Hematopoietic multipotent progenitor cell (in vitro differentiated cells): Measurements from ENCODE around the gene SLC9A9. TPM values are rescaled to one million over a fixed set of nuclear protein-coding genes. Genes with fewer than 3 reads are reported as not detected.
"Not testable (repeated sequence)": the region's sequence is repeated elsewhere in the genome, so short reads cannot be mapped to it uniquely, and the experiment has no call there.

Source experiments
- DNase-seq, 3 donors: peaks; one replicate each; pipeline ENCODE4 v3.0.0-alpha.2; 2011 to 2015; ENCODE audit warnings: low read depth in 2 of 3, low spot score in 2 of 3
- total RNA-seq: library from RNA; depleted of rRNA; stranded (reverse); fragments of >200 nt; gene quantifications from one replicate; pipeline ENCODE4 v1.2.3, GENCODE V29; 2012

The SLC9A9 gene
- total RNA-seq, 1 donor, result 9.7 TPM

- DNase-seq, result no peak
Observed at GRCh38 chr3:143699424-143699823, 148.8 kb downstream of the SLC9A9 start.

DNA sequence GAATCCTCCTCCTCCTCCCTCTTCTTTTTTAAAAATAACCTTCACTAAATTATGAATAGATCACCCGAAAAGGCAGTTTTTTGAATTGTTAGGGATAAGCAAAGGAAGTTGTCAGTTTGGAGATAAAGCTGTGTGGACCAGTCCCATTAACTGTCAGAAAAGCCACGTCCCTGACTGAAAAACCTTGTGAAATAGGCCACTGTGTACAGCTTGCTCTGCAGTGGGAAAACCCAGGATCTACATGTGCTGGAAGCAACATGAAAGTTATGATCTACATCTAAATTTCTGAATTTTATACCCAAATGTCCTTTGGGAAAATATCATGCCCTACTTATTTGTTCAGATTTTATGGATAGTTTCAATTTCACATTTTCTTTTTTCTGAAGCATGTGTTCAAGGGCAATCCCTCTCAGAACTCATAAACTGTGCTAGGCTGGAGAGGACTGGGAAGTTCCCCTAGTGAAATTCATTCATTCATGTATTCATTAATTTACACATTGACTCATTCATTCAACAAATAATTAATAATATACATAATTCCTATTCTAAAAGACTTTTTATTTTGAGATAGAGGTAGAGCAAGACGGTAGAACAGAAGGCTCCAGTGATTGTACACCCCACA, 149.5 kb downstream of the SLC9A9 start:
- DNase-seq, result no peak

DNA sequence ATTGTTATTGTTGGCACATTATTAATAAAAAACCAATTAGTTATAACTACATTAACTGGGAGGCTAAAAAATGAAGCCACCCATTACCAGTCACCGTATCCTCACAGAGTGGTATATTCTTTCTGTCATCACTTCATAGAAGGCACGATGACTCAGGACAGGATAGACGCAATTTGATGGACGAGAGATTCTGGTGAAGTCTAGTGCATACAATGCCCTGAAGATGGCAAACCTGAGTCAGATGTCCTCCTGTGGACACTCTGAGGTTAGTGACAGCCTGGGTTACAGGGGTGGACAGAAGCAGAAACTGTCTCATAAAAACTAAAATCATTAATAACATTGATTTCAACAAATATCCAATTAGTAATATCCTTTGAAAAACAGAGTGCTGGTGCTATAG, 150.3 kb downstream of the SLC9A9 start:
- DNase-seq, result no peak

DNA sequence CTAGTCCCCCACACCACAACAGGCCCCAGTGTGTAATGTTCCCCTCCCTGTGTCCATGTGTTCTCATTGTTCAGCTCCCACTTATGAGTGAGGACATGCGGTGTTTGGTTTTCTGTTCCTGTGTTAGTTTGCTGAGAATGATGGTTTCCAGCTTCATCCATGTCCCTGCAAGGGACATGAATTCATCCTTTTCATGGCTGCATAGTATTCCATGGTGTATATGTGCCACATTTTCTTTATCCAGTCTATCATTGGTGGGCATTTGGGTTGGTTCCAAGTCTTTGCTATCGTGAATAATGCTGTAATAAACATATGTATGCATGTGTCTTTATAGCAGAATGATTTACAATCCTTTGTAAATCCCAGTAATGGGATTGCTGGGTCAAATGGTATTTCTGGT, 152.9 kb downstream of the SLC9A9 start:
- not testable (repeated sequence) for DNase-seq

- no peak for DNase-seq
Observed at GRCh38 chr3:143693506-143693905, 154.8 kb downstream of the SLC9A9 start.

- DNase-seq, result no peak
Observed at GRCh38 chr3:143686638-143687197, 161.6 kb downstream of the SLC9A9 start.

GRCh38 chr3:143685491-143685890, 162.8 kb downstream of the SLC9A9 start:
- no peak for DNase-seq

DNA sequence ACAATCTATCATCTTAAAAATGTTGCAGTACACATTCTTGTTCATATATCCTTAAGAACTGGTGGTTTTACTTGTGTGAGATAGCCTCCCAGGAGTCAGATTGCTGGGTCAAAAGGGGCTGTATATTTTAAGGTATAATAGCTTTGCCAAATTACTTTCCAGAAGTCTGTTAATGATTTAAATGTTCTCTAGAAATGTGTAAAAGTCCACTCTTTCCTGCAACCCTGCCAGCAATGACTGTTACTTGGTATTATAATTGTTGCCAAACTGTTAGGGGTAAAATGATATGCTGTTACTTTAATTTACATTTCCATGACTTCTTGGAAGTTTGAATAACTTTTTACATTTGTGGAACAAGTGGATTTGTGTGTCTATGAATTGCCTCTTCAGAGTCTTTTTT, 170.8 kb downstream of the SLC9A9 start:
- DNase-seq, result no peak

DNA sequence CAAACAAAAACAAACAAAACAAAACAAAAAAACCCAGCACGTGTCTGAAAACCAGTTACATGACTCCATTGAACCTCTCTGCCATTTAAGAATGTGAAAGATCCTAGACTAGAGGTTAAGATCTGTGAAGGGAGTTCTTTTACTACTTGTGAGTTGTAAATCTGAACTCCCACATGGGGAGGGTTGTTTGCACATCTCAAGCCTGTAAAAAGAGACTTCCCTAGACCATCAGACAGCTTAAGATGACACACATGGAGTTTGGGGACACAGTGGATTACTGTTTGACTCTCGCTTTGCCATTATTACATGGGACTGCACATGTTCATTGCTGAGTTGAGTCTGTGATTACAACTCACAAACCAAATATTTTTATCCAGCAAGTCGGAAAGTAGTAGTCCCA, 171.5 kb downstream of the SLC9A9 start:
- no peak for DNase-seq

DNA sequence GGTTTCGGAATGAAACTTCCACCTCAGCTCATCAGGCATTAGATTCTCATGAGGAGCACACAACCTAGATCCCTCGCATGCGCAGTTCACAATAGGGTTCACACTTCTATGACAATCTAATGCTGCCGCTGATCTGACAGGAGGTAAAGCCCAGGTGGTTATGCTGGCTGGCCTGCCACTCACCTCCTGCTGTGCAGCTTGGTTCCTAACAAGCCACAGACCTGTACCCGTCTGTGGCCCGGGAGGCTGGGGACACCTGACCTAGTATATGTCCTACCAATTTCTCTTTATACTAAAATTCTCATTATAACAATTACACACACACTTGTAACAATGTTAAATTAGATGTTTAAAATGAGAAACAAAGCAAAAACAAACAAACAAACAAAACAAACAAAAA, 172.2 kb downstream of the SLC9A9 start:
- no peak for DNase-seq

- peak; percentile 58 to 91 (median 71) for DNase-seq
Observed at GRCh38 chr3:143674100-143674968, 173.9 kb downstream of the SLC9A9 start.

DNA sequence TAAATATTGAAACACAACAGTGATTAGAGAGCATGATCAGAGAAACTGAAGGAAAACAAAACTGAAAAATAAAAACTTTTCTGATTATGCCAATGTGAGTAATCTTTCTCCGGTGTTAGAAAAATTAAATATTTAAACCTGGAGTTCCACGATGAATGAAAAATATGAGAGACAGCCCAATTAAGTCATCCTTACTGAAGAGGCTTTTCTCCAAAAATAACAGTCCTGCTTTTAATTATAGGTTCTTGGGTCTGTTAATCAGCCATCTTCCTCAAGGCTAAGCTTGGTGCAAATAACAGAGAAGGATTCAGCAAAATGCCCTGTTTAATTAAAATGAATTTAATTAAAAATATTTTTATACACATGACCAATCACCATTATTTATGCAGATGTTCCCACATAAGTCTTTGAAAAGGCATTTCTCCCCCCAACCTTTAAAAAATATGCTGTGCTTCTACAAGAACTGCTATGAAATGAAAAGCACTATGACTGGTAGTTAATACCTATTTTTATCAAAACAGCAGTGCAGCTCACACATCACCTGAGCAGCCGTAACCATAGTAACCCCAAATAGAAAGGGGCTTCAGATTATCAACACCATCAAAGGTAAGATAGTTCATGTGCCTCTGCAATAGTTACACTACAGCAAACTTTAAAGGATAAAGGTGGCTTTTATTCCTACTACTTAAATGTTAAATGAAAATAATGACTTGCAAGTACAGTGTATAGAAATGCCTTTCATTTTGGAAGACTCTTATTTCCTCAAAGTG, 175.7 kb downstream of the SLC9A9 start:
- DNase-seq, result no peak

- no peak for DNase-seq
Observed at GRCh38 chr3:143671626-143672025, 176.6 kb downstream of the SLC9A9 start.

DNA sequence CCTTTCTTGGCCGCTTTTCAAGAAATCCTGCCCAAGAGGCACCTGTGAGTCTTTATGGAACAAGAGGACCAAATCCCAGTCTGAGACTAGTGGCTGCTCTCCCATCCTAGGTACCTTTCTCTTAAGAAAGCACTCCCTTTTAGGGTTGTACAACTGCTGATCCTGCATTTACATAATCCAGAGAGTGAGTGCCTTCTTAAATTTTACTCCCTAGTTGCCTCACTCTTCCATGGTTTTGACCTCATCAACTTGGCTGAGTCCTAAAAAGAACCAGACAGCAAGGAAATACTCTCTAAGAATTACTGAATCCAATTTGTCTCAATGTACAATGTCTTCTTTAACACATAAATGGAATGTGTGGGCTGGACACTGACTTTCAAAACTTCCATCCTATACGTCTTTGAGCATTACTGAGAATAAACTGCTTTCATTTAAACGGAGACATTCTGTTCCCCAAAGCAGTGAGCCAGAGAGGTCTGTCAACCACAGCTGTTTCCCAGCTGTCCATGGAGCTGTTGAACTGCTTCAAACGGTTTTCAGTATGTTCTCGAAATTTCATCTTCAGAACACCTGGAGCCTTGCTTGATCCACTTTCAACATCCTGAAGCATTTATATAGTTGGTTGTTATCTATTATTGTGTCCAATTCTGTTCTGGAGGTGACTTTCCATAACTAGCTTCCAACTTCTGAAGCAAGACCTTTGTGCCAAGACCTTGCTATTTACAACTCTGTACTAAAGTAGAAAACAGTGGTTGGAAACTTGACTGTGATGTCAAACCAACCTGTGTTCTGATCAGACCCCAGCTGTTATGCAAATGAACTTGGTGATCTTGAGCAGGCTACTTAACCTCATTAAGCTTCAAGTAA, 179.1 kb downstream of the SLC9A9 start:
- DNase-seq, result no peak

- no peak for DNase-seq
Observed at GRCh38 chr3:143668385-143668784, 179.9 kb downstream of the SLC9A9 start.

GRCh38 chr3:143661677-143662076, 186.6 kb downstream of the SLC9A9 start:
- no peak for DNase-seq

- no peak for DNase-seq
Observed at GRCh38 chr3:143658861-143659260, 189.4 kb downstream of the SLC9A9 start.

GRCh38 chr3:143658116-143658515, 190.2 kb downstream of the SLC9A9 start:
- no peak for DNase-seq

GRCh38 chr3:143657391-143657790, 190.9 kb downstream of the SLC9A9 start:
- no peak for DNase-seq

DNA sequence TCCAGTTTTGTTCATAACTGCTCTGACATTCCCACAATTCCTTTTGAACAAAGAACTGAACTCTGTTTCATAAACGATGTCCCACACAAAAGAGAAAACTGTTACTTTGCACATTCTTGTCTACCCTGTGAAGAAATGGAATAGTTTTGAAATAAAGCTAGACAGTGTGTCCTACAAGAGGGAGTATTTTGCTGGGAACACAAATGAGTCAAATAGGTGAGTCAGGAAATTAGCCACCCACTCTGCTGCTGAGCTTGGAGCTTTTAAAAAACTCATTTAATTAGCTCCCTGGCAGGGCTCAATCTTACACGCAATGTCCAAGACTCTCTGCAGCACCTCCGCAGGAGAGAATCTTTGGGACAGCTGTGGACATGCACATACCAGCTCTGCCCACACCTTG, 193.4 kb downstream of the SLC9A9 start:
- no peak for DNase-seq
